HG03469 (cell line): ENCODE data around the gene ATP5PD.
A peak's percentile ranks its signal among the peaks of the same experiment; 100 is the strongest.
"Not testable (repeated sequence)": the region's sequence is repeated elsewhere in the genome, so short reads cannot be mapped to it uniquely, and the experiment has no call there.

ENCODE experiments used
- ATAC-seq: cut with Tn5 transposase; IDR thresholded peaks from one replicate; pipeline ENCODE4 v1.9.1; 2021; ENCODE audit warnings: mild to moderate bottlenecking, moderate library complexity, moderate number of reproducible peaks; ENCODE audit not compliant: unreplicated experiment

Gene ATP5PD

DNA sequence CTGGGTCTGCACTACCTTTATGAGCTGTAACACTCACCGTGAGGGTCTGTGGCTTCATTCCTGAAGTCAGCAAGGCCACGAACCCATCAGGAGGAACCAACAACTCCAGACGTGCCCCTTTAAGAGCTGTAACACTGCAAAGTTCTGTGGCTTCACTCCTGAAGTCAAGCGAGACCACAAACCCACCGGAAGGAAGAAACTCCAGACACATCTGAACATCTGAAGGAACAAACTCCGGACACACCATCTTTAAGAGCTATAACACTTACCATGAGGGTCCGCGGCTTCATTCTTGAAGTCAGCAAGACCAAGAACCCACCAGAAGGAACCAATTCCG lies 21.4 kb downstream of the ATP5PD start:
- ATAC-seq, result not testable (repeated sequence)

DNA sequence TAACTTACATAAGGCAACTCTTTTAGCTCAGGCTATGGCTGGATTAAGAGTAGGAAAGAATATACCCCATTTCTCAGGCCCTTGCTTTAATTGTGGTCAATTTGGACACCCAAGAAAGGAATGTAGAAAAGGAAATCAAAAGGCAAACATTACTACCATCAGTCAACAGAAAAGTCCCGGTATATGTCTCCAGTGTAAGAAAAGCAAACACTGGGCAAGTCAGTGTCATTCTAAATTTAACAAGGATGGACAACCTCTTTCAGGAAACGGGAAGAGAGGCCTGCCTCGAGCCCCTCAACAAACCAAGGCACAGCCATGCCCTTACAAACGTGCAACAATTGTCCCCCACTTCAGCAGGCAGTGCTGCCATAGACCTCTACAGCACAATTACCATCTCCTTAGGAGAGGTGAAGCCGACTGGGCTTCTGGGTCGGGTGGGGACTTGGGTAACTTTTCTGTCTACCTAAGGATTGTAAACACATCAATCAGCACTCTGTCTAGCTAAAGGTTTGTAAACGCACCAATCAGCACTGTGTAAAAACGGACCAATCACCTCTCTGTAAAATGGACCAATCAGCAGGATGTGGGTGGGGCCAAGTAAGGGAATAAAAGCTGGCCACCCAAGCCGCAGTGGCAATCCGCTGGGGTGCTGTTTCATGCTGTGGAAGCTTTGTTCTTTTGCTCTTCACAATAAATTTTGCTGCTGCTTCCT lies 21.9 kb downstream of the ATP5PD start:
- no peak for ATAC-seq

- ATAC-seq, result no peak
Measured at GRCh38 chr17:75020331-75021110, 26.2 kb downstream of the ATP5PD start.

DNA sequence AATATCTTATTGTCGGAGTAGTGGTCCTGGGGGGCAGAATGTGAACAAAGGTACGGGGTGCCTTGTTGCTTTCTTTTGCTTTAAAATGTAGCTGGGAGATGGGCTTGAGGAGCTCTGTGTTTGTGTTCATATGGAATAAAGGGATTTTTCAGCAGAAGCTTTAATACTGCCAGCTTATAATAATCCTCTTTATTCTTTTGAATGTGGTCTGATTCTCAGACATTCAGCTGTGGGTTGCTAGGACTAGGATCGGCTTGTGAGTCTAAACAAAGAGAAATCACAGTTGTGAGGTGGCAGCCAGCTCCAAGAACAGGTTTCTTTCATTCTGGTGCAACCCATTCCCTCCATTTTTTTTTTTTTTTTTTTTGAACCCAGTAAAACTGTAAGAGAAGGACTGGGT lies 27.1 kb downstream of the ATP5PD start:
- no peak for ATAC-seq

- no peak for ATAC-seq
Measured at GRCh38 chr17:75019146-75019545, 27.6 kb downstream of the ATP5PD start.

DNA sequence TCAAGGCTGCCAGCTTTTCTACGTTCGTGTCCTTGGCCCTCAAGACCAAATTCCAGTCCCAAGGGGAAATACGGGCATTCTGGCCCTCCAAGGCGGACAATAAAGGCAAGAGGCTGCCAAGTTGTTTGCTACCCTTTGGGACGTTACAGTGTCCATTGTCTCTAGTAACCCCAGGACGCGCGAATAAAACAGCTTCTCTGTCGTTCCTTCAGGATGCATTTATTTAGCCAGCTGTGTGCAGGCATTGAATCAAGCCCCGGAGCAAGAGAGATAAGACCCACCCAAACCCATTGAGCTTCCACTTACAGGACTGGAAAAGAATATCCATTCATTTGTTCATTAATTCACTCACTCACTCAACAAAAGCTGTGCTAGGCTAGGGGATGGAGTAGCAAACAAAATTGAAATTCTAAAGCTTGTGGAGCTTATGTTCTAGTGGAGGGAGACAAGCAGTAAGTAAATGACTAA lies 33.6 kb downstream of the ATP5PD start:
- no peak for ATAC-seq

- ATAC-seq, result peak; percentile 64
Measured at GRCh38 chr17:75012346-75013091, 34.2 kb downstream of the ATP5PD start, which contains the start of gene MRPL58. Gene MRPL58, plus strand, starts transcription at chr17:75012670. Its CDS starts 17 bp downstream, at chr17:75012687.

DNA sequence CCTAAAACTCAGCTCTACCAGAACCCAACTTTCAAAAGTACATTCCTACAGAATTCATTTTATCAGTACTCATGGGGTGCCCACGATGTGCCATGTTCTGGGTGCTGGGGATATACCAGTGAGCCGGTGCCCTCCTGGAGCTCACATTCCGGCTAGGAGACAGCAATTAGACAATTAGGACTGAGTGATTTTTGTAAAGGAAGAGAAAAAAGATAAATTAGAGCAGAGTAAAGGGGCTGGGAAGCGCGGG lies 34.7 kb downstream of the ATP5PD start:
- ATAC-seq, result no peak

DNA sequence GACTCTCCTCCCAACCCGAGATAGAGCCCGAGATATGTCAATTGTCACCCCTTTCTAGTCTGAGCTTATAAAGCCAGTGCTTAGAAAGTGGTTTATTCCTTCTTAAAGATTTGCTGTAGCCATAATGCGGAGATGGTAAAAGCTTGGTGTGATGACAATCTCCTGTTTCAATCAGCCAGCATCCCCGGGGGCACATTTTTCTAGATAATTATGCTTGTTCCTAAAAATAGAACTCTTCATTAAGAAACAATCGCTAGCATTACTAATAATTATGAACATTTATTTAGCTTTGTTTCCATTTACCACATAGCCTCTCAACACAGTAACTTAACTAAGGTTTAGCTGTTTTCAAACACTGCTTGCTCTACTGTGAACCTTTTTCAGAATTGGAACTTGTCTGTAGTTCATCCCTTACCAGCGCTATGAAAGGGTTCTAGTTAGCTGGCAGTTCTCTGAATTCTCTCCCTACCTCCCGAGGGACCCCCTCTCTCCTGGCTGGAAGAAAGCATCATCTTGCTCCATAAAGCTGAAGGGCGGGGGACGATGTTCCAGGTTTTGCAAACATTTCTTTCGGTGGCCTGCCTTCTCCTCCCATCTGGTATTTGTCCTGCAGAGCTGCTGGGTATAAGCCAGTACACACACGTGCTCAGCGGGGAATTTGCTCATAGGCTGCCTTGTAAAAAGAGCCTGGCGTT lies 35.2 kb downstream of the ATP5PD start:
- ATAC-seq, result no peak

DNA sequence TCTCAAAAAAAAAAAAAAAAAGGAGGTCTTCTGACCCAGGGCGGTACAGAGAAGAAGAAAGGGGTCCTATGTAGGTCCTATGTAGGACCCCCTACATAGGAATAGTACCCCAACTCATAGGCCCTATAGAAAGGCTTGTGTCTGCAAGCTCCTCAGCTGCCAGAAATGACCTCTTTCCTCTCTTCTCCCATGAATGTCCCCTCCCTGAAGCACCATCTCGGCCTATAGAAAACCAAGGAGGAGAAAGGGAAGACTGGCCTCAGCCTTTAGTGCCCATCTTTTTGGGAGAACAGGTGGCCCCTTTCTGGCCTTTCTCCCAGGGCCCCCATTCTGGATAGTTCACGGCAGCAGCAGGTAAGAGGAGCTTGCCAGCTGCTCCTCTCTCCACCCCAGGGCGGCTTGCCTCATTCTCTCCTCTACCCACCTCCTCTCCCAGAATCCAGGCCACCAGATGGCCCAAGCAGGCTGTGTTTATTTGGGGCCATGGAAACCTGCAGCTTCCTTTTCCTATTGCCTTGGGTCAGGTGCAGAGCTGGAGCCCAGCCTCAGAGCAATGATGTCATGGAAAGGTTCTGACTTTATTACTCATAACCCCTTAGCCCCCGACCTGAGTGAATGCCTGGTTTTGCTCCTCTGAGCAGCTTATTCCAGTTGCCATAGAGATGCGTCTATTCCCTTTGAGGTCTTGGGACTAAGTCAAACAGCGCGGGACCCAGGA lies 35.9 kb downstream of the ATP5PD start:
- ATAC-seq, result no peak

- no peak for ATAC-seq
Measured at GRCh38 chr17:75009139-75009724, 37.5 kb downstream of the ATP5PD start.

- ATAC-seq, result no peak
Measured at GRCh38 chr17:75008373-75008772, 38.4 kb downstream of the ATP5PD start.

- ATAC-seq, result no peak
Measured at GRCh38 chr17:75006653-75007052, 40.1 kb downstream of the ATP5PD start.

DNA sequence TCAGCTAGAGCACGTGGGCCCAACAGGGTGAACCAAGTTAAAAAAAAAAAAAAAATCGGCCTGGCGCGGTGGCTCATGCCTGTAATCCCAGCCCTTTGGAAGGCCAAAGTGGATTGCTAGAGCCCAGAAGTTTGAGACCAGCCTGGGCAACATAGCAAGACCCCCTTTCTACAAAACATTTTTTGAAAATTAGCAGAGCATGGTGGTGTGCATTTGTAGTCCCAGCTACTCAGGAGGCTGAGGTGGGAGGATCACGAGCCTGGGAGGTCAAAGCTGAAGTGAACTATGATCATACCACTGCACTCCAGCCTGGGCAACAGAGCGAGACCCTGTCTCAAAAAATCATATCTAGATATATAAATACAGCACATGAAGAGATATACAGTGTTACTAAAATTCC lies 40.7 kb downstream of the ATP5PD start:
- ATAC-seq, result not testable (repeated sequence)

- no peak for ATAC-seq
Measured at GRCh38 chr17:75005291-75005690, 41.5 kb downstream of the ATP5PD start.

DNA sequence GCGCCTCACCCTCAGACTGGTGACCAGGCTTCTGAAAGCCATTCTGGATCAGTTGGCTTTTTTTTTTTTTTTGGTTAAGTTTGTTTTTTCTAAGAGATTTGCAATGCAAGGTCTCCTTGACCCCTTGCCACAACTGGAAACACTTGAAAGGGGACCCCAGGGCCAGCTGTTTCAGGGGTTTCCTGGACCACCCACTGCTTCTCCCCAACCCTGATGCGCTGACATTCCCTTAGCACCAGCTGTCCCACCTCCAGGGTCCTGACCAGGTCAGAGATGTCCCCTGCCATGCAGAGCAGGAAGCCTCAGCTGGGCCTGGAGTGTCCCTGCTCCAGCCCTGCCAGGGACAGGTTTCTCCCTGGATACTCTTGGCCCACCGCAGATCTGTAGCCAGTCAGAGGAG lies 42.4 kb downstream of the ATP5PD start:
- ATAC-seq, result no peak

DNA sequence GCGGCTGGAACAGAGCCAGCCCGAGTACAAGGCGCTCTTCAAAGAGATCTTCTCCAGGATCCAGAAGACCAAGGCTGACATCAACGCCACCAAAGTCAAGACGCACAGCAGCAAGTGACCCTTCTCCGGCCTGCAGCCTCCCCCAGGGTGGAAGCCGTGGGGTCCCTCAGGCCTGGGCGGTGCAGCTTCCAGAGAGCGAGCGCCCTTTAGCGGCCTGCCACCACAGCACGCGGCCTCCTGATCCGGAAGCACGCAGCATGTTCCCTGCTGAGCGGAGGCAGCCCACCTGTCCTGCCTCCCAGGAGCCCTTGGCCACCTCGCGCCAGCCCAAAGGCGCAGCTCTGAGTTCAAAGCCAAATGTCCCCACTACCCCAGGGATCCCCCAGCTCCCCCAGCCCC lies 42.8 kb downstream of the ATP5PD start:
- no peak for ATAC-seq

DNA sequence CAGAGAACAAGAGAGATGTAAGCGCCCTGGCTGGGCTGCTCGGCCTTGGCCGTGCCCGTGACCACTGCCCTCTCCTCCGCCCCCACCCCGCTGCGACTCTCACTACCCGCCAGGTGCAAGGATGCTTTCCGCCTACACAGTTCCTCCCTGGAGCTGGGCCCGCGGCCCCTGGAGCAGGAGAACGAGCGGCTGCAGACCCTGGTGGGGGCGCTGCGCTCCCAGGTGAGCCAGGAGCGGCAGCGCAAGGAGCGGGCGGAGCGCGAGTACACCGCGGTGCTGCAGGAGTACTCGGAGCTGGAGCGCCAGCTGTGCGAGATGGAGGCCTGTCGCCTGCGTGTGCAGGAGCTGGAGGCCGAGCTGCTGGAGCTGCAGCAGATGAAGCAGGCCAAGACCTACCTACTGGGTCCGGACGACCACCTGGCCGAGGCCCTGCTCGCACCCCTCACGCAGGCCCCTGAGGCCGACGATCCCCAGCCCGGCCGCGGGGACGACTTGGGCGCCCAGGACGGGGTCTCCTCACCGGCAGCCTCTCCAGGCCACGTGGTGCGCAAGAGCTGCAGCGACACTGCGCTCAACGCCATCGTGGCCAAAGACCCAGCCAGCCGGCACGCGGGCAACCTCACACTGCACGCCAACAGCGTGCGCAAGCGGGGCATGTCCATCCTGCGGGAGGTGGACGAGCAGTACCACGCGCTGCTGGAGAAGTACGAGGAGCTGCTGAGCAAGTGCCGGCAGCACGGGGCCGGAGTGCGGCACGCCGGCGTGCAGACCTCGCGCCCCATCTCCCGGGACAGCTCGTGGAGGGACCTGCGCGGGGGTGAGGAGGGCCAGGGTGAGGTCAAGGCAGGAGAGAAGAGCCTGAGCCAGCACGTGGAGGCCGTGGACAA lies 43.5 kb downstream of the ATP5PD start:
- ATAC-seq, result no peak
